RPMI8226 (cell line): ENCODE results near the gene ZNF527.
"Not testable (repeated sequence)": the region's sequence is repeated elsewhere in the genome, so short reads cannot be mapped to it uniquely, and the experiment has no call there.

ENCODE experiments used
- DNase-seq: peaks from one replicate; pipeline ENCODE4 v3.0.0-alpha.2; 2015

Gene ZNF527

DNA sequence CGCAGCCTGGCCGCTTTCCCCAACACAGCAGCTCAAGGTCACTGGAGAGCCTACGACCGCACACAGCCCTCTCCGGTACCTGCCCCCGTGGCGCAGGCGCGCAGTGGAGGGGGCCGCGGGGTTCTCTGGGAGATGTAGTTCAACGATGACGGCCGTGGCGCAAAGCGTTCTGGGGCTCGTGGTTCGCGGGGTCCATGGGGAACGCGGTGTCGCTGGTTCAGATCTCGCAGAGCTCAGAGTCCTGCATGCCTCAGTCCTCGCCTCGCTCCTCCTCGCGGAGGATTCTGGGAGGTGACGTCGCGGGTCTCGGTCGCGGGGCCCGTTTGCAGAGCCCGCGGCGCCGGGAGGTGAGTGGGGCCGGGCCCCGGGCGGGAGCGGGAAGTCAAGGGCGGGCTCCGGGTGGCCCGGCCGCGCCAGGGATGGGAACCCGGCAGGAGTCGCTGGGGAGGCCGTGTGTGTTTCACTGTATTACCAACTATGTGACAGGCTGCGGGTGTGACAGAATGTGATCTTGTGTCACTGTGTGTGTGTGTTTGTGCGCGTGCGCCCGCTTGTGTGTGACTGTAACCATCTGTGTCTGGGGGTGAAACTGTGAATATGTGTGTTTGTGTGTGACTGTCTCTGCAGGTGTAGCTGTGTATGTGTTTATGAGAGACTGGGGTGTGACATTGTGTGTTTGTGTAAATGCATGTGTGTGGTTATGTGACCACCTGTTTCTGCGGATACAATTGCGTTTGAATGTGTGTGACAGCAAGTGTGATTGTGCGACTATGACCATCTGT is at the start of gene ZNF527:
TSS of gene ZNF527 (plus strand) at position 220 of the 782 bp plus-strand sequence. CDS start 3,100 bp downstream, outside the sequence.
- peak; percentile 94 for DNase-seq

DNA sequence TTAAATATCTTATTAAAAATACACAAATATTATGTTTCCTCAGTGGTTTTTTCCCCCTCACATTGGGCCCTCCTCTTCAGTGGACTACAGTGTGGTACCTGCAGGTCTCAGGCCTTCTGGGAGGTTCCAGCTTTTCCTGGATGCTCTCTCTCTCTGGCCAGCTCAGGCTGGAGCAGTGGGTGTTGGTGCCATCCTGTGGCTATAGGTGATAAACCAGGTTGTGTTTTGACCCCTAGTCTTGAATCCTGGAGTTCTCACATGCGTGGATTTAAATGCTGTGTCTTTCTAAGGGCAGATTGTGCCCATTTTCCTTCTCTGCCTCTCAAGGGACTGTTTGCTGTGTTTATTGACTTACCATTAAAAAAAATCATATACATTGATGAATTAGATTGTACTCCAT is 41.2 kb upstream of the ZNF527 start:
- DNase-seq, result no peak

DNA sequence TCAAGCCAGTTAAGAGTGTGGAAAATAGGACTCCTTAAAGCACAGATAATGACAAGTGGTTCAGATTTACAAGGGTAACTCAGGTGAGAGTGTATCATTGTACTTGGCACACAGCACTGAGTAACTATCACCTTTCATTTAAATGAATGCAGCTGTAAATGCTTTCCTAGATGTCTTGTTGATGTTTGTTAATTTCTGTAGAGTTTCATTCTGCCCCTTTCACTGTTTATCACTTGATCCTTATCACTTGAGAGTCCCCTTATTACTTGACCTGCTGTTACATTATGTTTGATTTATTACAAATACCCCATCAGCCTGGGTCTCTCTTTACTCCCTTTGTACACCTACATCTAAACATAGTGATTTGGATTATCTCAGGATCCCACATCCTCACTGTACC is 38.1 kb upstream of the ZNF527 start:
- no peak for DNase-seq

DNA sequence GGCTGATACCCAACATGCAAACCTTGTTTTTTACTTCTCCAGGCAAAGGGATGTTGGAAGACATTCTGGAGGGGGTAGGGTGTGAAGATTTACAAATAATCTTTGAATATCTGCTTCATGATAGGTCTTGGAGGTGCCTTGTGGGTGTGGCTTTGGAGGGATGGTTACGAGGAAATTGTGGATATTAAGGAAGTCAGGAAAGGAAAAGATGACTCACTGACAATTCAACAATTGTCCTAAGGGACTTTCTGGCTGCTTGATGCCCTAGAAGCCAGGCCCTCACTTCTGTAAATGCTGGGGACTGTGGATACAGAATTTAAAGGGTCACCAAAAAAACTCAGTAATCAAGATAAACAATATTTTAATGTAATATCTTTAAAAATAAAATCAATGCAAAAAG is 37.4 kb upstream of the ZNF527 start:
- no peak for DNase-seq

DNA sequence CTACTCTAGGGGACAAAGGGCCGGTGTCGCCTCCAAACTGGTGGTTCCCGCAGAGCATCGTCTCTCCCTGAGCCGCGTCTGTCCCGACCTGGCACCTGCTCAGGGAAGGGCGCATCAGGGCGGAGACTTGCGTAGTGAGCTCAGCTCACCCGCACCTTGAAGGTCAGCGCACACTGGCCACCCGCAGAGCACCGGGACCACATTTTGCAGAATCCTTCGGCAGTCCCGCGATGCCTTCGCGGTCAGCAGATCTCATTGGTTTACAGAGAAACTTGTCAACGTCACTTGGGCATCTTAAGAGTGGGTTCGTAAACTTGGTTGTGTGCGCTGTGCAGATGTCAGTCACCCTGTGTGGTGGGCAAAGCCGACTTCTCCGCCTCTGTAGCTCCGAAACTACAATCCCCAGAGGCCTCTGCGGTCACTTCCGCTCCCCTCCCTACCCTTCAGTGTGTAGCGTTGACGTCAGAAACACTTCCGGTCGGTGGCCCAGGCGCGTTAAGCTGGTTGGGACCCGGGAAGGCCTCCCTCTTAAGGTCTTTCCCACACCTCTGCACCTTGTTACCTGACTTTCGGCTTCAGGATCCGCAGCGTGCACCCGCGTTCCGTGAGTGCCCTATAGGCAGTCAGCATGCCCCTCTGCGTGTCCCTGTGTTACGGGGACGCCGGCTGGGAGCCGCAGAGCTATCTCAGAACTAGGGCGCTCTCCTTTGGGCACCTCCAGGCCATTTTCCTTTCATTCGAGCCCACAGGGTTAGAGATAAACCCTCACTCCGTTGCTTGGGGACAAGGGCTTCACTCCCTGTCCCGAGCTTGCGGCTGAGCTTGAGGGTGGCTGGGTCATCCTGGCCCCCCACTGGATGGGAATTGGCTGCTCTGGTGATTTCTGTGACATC is 36.5 kb upstream of the ZNF527 start:
- peak; percentile 75 for DNase-seq

DNA sequence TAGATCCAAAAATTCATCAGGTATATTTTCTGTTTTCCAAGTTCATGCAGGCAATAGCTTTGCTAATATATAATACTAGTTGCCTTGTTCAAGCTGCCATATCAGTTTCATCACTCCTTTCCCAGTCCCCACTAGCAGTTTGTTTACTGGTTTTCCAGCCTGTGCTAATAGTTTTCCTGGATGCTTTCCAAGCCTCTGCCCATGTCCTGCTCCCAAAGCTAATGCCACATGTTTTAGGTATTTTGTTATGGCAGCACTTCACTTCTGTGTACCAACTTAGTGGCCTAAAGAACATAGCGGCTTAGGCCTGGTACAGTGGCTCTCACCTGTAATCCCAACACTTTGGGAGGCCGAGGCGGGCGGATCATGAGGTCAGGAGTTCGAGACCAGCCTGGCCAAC is 28.1 kb upstream of the ZNF527 start:
- DNase-seq, result no peak

DNA sequence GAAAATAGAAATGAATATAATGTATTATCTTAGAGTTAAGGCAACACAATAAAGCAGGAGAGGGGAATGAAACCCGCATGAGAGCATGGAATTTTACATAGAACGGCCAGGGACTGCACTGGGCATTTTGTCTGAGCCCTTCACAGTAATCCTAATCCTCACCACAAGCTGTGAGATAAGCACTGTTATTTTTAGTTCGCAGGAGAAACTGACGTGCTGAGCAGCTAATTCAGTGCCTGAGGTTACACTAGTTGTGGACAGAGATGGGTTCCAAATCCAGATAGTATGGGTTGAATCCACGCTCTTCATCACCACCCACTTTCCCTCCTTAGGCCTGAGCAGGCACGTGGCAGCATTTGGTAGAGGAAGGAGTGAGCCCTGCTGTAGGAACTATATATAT is 24.8 kb upstream of the ZNF527 start:
- no peak for DNase-seq

DNA sequence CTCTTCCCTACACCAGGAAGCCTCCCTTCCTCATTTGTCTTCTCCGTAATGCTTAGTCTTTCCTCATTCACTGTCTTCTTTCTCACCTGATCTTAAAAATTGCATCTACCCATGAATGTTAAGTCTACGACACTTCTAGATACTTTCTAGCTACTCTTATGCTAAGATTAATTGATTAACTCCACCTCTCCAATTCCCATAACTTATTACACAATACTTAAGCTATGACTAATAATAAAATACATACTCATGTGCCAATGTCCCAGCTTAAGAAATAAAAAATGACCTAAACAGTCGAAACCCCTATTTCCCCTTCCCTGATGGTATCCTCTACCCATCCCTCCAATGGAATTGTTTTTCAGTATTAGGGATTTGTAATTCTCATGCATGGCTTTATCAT is 22.8 kb upstream of the ZNF527 start:
- no peak for DNase-seq

DNA sequence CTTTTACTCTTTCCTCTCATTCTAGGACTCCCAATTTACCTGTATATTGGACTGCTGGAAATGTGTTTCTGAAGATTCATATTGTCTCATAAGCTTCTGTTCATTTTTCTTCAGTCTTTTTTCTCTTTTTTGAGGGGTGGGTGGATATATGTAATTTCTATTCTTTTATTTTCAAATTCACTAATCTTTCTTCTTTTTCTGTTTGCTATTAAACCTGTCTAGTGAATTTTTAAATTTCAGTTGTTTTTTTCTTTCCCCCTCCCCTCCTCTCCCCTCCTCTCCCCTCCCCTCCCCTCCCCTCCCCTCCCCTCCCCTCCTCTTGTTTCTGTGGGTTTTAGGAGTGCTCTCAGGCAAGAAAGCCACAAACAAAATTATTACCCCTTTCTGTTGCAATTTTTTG is 16.9 kb upstream of the ZNF527 start:
- DNase-seq, result no peak

DNA sequence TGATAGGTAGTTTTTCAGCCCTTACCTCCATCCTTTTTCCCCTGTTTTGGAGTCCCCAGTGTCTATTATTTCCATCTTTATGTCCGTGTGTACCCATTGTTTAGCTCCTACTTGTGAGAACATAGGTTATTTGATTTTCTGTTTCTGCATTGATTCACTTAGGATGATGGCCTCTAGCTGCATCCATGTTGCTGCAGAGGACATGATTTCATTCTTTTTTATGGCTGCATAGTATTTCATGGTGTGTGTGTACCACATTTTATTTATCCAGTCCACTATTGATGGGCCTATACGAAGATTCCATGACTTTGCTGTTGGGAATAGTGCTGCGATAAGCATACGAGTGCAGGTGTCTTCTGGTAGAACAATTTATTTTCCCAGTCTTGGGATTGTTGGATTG is 15.0 kb upstream of the ZNF527 start:
- no peak for DNase-seq

DNA sequence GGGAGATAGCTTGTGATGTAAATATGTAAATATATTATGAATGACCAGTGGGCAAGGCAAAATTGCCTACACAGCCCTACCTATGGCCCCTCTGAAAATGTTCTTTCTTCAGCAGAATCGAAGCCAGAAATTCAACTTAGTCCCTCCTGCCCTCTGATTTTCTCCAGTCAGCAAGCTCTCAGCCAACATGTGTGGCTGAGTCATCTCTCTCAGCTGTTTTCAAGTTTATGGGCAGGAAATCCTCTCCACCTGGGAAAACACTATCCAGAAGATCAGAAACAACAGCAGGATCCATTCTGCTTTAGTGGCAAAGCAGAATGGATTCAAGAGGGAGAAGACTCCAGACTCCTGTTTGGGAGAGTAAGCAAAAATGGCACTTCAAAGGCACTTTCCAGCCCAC is 8.9 kb upstream of the ZNF527 start:
- no peak for DNase-seq

DNA sequence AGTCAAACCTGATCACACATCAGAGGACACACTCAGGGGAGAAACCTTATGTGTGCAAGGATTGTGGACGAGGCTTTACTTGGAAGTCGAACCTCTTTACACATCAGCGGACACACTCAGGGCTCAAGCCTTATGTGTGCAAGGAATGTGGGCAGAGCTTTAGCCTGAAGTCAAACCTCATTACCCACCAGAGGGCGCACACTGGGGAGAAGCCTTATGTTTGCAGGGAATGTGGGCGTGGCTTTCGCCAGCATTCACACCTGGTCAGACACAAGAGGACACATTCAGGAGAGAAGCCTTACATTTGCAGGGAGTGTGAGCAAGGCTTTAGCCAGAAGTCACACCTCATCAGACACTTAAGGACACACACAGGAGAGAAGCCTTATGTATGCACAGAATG is 8.2 kb upstream of the ZNF527 start:
- peak; percentile 19 for DNase-seq

DNA sequence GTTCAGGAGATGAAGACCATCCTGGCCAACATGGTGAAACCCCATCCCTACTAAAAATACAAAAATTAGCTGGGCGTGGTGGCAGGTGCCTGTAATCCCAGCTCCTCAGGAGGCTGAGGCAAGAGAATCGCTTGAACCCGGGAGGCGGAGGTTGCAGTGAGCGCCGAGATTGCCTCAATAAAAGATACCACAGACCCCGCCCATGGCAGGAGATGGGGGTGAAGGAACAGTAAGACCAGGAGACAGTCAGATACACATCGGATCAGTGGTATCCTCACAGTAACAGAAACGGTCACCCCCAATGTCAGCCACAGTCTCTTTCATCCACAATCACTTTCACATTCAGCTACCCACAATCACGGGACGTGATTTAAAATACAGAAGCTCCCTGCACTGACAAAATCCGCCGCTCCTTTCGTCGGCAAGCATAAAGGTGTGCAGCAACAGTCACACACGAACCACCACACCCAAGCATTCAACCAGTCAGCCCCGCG is 466 bp upstream of the ZNF527 start:
- DNase-seq, result not testable (repeated sequence)

DNA sequence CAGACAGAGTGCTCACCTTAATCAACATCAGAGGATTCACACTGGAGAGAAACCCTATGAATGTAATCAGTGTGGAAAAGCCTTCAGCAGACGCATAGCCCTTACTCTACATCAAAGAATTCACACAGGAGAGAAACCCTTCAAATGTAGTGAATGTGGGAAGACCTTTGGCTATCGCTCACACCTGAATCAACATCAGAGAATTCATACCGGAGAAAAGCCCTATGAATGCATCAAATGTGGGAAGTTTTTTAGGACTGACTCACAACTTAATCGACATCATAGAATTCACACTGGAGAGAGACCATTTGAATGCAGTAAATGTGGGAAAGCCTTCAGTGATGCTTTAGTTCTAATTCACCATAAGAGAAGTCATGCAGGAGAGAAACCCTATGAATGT is 18.3 kb downstream of the ZNF527 start:
- no peak for DNase-seq

DNA sequence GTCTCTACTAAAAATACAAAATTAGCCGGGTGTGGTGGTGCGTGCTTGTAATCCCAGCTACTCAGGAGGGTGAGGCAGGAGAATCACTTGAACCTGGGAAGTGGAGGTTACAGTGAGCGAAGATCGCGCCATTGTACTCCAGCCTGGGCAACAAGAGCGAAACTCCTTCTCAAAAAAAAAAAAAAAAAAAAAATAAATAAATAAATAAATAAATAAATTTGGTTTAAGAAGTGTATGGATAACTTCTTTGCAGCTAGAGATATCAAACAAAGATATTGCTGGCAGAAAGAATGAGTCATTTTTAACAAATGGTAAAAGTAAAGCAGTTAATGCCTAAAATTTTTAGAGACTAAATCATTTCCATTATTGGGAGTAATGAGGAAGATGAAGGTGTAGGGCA is 20.5 kb downstream of the ZNF527 start:
- not testable (repeated sequence) for DNase-seq

DNA sequence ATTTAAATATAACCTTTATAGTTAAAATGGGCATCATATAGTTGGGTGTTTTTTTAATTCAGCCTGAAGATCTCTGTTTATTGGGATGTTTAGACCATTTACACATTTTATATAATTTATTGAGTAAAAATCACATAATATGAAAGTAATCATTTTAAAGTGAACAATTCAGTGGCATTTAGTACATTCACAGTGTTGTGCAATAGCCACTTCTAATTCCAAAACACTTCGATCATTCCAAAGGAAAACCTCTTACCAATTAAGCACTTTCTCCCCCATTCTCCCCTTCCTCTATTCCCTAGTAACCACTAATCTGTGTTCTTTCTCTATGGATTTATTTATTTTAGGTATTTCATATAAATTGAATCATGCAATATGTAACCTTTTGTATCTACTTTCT is 30.2 kb downstream of the ZNF527 start:
- no peak for DNase-seq

DNA sequence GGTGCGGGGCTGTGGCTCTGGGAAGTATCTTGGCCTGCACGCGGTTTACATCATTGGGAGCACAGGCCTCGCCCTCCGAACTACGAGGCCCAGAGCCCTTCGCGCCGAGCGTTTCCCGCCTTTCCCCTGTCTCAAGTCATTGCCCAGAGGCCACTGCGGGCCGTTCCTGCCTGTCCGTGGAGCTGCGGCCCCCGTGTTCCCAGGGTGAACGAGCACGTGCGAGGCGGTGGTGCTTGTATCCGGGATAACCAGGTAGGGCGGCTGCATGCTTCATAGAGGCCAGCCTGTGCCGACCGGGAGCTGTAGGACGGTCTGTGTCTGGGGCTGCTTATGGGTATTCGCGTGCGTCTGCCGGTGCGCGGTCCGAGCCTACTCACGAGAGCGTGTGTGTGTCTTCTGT is 32.5 kb downstream of the ZNF527 start:
- DNase-seq, result no peak

DNA sequence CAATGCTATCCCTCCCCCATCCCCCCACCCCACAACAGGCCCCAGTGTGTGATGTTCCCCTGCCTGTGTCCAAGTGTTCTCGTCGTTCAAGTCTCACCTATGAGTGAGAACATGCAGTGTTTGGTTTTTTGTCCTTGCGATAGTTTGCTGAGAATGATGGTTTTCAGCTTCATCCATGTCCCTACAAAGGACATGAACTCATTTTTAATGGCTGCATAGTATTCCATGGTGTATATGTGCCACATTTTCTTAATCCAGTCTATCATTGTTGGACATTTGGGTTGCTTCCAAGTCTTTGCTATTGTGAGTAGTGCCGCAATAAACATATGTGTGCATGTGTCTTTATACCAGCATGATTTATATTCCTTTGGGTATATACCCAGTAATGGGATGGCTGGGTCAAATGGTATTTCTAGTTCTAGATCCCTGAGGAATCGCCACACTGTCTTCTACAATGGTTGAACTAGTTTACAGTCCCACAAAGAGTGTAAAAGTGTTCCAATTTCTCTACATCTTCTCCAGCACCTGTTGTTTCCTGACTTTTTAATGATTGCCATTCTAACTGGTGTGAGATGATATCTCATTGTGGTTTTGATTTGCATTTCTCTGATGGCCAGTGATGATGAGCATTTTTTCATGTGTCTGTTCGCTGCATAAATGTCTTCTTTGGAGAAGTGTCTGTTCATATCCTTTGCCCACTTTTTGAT is 35.4 kb downstream of the ZNF527 start:
- not testable (repeated sequence) for DNase-seq

DNA sequence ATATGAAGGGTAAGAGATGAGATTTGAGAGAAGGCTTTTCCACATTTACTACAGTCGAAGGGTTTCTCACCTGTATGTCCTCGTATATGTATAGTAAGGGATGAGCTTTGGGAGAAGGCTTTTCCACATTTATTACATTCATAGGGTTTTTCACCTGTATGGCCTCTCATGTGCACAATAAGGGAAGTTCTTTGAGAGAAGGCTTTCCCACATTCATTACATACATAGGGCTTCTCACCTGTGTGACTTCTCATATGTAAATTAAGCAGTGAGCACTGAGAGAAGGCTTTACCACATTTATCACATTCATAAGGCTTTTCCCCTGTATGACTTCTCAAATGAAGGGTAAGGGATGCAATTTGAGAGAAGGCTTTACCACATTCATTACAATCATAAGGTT is 41.8 kb downstream of the ZNF527 start:
- no peak for DNase-seq

DNA sequence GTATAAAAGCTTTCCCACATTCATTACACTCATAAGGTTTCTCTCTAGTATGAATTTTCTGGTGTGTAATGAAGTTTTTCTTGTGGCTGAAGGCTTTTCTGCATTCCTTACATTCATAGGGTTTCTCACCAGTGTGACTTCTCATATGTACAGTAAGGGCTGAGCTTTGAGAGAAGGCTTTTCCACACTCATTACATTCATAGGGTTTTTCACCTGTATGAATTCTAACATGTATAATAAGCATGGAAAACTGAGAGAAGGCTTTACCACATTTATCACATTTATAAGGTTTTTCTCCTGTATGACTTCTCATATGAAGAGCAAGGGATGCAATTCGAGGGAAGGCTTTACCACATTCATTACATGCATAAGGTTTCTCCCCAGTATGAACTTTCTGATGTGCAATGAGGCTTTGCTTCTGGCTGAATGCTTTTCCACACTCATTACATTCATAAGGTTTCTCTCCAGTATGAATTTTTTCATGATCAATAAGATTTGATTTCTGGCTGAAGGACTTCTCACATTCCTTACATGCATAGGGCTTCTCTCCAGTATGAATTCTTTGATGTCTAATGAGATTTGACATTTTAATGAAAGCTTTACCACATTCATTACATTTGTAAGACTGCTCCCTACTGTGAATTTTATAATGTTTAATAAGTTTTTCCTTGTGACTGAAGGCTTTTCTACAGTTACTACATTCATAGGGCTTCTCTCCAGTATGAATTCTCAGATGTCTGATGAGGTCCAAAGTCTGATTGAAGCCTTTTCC is 42.6 kb downstream of the ZNF527 start:
- no peak for DNase-seq
